ENCODE results near the gene SCRT2.
"Not testable (repeated sequence)": the region's sequence is repeated elsewhere in the genome, so short reads cannot be mapped to it uniquely, and the experiment has no call there.

The SCRT2 gene

GRCh38 chr20:675453-676314, at the start of gene SCRT2:
Gene SCRT2, minus strand, starts transcription at chr20:675802. Its CDS starts 201 bp downstream, at chr20:675601.
- DNase-seq (ENCODE audit: low read depth in 4 of 4, low spot score in 1 of 4) = peak; percentile 38 to 53 (median 39)

GRCh38 chr20:724797-725196, 49.2 kb upstream of the SCRT2 start:
- DNase-seq (ENCODE audit: low read depth in 4 of 4, low spot score in 1 of 4) = not testable (repeated sequence)

DNA sequence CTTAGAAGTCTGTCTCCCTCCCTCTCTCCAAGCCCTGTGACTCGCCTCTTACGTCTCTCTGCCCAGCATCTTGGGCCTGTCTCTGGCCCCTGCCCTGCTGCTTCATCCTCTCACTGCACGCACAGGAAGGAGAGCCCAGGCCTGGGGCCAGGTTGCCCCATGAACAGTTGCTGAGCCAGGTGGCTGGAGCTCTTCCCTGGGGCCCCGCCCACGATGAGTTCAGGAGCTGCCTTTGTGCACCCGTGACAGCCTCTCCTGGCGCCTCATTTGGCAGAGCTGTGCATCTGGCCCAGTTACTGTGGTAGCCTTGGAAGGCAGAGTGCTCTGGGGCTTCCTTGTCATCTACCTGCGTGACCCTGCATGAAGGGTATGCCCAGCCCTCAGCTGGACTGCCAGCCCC, 48.2 kb upstream of the SCRT2 start:
- no peak for DNase-seq (ENCODE audit: low read depth in 4 of 4, low spot score in 1 of 4)

GRCh38 chr20:722822-723644, 47.4 kb upstream of the SCRT2 start:
- no peak for DNase-seq (ENCODE audit: low read depth in 4 of 4, low spot score in 1 of 4)

DNA sequence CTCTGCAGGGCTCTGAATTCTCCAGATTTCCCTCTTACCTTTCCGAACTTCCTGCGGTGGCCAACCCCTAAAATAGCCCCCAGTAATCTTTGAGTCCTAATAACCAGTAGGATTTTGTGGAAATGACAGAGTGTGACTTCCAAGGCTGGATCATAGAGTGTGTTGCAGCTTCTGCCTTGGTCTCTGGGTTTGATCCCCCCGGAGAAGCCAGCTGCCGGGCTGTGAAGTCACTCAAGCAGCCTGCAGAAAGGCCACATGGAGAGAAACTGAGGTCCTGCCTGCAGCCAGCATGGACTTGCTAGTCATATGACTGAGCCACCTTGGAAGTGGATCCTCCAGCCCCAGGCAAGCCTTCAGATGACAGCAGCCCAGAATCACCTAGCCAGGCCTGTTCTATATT, 46.3 kb upstream of the SCRT2 start:
- no peak for DNase-seq (ENCODE audit: low read depth in 4 of 4, low spot score in 1 of 4)

DNA sequence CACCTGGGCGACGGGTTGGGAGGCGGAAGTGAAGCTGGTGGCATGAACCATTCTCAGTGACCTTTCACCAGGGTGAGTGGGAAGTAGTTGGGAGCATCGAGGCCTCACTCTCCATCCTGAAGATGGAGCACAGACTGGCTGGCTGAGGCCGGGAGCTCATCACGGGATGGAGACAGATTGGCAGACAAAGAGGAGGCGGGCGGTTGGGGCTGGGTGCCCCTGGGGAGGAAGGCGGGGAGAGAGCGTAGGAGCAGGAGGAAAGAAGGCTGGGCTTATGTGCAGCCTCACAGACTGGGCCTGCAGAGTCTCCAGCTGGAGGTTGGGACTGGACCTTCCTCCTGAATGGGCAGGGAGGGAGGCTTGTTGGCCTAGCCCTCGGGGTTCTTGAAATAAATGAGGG, 44.2 kb upstream of the SCRT2 start:
- no peak for DNase-seq (ENCODE audit: low read depth in 4 of 4, low spot score in 1 of 4)

DNA sequence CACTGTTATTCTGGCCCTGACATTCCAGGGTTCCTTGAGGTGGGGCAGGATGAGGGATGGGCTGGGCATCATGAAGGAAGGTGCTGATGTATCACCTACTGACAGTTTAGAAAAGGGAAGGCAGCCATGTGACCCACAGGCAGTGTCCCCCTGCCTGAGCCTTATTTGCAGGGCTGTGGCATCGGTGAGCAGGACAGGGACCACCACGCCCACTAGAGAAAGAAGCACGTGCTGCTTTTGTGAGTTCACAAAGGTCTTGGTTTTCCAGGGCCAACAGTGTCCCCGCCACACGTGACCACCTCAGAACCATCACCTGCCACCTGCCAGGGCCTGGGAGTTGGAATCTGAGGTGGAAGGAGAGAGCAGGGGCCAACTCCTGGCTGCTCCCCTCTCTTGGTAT, 43.5 kb upstream of the SCRT2 start:
- no peak for DNase-seq (ENCODE audit: low read depth in 4 of 4, low spot score in 1 of 4)

GRCh38 chr20:717832-718231, 42.2 kb upstream of the SCRT2 start:
- no peak for DNase-seq (ENCODE audit: low read depth in 4 of 4, low spot score in 1 of 4)

GRCh38 chr20:717271-717670, 41.7 kb upstream of the SCRT2 start:
- no peak for DNase-seq (ENCODE audit: low read depth in 4 of 4, low spot score in 1 of 4)

DNA sequence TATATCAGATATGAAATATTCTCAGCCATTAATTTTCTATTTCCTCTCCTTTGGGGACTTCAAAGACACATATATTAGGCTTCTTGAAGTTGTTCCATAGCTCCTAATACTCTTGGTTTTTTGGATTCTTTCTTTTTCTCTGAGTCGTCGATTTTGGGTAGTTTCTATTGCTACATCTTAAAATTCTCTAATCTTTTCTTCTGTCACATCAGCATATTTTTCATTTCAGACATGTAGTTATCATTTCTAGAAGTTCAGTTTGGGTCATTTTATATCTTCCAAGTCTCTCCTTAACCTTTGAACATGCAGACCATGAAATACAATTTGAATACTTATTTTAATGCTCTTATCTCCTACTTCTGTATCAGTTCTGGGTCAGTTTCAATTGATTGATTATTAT, 38.9 kb upstream of the SCRT2 start:
- DNase-seq (ENCODE audit: low read depth in 4 of 4, low spot score in 1 of 4) = no peak

DNA sequence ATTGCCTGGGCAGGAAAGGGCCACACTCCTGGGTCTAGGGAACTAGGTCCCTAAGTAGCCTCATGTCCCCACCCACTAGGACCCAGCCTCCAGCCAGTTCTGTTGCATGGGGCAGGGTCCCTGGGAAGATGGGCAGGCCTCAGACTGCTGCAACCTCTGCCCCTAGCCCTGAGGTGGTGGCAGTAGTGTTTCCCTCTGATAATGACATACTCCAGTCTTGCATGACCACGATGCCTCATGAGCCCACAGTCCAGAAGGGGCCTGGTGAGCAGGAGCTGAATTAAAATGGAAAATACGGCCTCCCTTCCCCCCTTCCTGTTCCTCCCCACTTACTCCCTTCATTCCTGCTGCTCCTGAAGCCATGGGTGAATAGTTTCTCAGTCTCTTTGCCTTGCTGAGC, 36.0 kb upstream of the SCRT2 start:
- DNase-seq (ENCODE audit: low read depth in 4 of 4, low spot score in 1 of 4) = no peak

DNA sequence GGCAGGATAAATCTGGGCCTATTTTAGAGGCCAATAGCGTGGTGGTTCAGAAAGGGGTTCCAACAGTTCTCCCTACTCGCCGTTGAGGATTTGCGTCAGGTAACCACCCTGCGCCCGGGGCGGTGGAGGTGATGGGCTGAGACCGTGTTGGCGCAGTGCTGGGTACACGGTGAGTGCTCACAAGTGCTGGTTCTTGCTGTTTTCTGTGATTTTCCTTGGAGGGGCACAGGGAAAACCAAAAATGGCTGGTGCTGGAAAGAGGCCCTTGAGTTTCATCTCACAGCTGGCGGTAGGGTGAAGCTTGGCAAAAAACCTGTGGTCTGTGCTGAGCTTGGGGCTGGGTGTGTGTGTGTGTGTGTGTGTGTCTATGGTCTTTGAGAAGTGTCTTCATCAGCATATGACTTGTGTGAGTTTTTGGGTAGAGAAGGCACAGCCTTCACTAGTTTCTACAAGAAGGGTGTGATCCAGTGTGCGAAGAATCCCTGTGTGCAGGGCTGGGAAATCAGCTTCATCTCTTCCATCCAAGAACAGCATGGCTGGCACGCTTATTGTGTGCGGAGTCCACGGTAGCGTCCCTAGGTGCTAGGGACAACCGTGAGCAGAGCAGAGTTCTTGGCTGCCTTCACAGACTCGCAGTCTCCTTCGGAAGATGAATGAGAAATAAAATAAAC, 35.3 kb upstream of the SCRT2 start:
- DNase-seq (ENCODE audit: low read depth in 4 of 4, low spot score in 1 of 4) = no peak

DNA sequence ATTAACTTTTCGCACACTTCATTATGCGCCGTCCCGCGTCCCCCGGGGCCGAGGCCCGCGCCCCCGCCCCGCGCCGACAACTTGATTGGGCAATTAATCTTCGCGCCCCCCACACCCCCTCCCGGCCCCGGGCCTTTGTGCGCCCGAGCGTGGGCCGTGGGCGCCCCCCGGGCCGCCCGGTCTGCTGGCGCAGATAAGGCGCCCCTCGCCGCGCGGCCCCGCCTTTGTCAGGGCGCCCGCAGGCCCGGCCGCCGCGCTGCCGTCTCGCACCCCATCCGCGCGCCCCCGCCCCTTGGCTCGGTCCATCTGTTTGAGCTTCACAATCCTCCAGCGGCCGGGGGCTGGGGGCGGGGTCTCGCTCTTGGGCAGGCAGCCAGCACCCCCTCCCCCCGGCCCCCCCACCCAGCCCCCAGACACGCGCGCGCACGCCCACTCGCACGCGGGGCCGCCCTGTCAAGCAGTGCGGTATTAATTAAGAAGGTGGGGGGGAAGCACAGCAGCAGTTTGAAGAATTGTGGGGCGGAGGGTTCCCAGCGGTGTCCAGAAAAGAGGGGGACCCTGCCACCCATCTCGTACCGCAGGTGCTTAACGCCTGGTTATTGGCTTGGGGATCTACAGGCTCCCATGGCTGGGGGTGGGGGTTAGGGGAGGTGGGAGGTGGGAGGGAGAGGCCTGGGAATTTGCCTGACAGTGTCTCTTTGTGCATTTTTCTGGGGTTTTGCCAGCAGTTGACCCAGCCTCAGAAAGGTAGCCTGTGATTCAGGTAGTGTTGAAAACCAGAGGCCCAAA, 34.6 kb upstream of the SCRT2 start:
- no peak for DNase-seq (ENCODE audit: low read depth in 4 of 4, low spot score in 1 of 4)

DNA sequence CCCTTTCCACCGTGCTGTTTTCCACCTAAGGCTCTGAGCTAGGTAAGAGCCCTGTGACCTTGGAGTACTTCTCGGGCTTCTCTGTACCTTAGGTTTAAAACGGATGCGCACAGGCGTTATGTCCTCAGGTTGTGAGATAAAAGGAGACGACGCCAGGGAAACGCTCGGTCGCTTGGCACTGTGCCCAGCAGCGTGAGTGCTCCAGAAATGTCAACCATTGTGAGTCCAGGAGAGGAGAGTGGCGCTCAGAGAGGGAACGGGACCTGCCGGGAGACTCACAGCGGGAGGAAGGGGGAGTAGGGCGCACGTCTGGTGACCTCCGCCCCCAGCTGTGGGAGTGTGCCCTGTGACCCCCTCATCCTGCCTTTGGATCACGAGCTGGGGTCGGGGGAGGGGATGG, 33.8 kb upstream of the SCRT2 start:
- DNase-seq (ENCODE audit: low read depth in 4 of 4, low spot score in 1 of 4) = no peak

- DNase-seq (ENCODE audit: low read depth in 4 of 4, low spot score in 1 of 4) = no peak
These were observed 33.4 kb upstream of the SCRT2 start for GRCh38 chr20:708956-709355.

DNA sequence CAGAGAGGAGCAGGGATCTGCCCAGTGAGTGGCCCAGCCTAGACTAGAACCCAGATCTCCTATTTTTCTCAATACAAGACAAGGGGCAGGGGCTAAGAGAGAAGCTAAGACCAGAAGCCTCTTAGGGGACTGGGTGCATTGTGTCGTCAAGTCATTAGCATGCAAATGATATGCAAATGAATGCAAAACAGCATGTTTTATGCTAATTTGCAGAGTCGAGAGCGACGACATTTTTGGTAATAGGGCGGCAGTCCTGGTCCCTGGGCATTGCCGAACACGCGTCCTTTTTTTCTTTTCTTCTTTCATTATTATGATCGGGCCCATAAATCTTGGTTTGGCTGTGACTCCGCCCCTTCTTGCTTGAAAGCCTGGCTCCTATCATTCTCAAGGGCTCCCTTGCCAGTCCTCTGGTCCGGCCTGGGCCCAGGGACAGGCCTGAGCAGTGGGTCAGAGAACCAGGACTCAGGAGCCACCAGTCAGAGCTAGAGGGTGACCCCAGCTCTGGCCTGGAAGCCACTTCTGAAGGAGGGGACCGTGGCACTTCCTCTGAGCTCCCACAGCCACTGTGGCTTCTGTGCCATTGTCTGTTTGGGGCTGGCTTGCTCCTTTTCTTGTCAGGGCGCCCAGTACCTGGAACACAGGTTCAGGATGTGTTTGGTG, 32.0 kb upstream of the SCRT2 start:
- DNase-seq (ENCODE audit: low read depth in 4 of 4, low spot score in 1 of 4) = no peak

DNA sequence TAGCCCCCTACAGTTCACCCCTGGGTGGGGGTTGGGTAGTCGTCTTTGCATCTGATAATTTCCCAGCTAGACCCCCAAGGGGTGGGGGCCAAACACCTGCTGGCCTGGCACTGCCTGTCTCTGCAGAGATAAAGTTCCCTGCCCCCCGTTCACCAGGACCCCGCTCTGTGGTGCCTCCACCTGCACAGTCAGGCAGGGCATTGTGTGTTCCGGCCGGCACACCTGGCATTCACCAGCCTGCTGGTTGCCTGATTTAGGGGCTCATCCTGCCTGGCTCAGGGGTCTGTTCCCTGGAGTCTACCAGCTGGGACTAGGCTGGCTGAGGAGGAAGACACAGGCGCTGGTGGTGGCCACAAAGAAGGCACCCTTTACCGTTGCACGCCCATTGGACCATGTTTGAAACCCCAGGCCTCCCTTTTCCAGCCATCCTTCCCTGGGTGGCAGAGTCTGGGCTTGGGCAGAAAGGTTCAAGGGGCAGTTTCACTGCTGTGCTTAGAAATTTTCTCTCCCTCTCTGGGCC, 30.8 kb upstream of the SCRT2 start:
- DNase-seq (ENCODE audit: low read depth in 4 of 4, low spot score in 1 of 4) = no peak

DNA sequence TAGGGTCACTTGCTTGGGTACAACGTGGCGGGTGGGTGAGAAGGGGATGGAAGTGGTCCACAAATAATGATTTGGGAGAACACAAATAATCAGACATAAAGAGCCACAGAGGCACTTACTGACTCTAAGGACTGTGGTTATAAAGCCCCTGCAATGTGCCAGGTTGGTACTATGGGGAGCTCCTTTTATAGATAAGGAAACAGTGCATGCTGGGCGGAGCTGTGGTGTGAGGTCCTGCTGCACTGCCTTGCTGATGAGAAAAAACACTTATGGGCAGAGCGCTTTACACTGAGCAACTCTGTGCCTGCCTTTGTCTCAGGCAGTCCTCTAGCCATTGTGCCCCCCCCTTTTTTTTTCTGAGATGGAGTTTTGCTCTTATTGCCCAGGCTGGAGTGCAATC, 29.1 kb upstream of the SCRT2 start:
- no peak for DNase-seq (ENCODE audit: low read depth in 4 of 4, low spot score in 1 of 4)

DNA sequence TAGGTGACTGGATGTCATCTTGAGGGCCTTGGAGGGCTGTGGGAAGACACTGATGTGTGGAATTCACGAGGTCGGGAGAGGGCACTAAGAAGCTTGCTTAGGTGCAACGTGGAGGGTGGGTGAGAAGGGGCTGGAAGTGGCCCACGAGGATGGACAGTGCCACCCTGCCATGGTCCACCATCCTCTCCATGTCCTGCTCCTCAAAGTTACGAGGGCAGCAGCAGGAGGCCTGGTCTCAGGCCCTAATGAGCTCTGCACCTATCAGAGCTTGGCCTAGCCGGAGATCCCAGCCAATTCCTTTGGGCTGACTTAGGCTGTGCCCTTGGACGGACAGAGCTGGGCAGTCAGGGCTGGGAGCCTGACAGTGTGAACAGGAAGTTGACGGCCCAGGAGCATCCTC, 27.8 kb upstream of the SCRT2 start:
- DNase-seq (ENCODE audit: low read depth in 4 of 4, low spot score in 1 of 4) = no peak

DNA sequence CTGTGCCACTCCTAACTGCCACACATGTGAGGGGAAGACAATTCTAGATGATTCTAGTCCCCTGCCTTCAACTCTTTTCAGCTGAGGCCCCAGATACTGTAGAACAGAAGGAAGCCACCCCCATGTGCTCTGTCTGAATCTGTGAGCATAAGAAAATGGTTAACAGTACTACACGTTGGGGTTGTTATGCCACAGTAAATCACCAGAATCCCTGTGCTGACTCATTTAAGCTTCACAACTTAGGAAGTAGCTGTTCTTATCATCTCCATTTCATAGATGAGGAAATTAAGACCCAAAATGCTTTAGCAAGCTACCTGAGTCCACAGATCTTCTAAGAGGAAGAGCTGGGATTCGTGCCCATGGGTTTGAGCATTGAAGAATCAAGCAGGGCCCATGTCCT, 27.4 kb upstream of the SCRT2 start:
- no peak for DNase-seq (ENCODE audit: low read depth in 4 of 4, low spot score in 1 of 4)

Data from stimulated activated CD4-positive, alpha-beta T cell treated with anti-CD3 and anti-CD28 coated beads, Interleukin-1b, Interleukin-23, amount 100 ng/mL, for 24 hours (primary cell).